SK-N-SH treated with all-trans-retinoic acid at 6 μM for 48 hours (cell line): ENCODE measurements around the gene CDC42EP3.

Source experiments
- ESRRG ChIP-seq: fragments of 250-450 bp; sonication (Bioruptor Pico); IDR thresholded peaks from 2 replicates; pipeline ENCODE4 v1.6.1; 2021; ENCODE audit warnings: mild to moderate bottlenecking
- SNAI2 ChIP-seq: fragments of 250-450 bp; sonication (Bioruptor Pico); IDR thresholded peaks from 2 replicates; pipeline ENCODE4 v1.5.0; 2020; ENCODE audit warnings: mild to moderate bottlenecking, moderate library complexity
- TCF4 ChIP-seq: fragments of 250-450 bp; sonication (Bioruptor Pico); IDR thresholded peaks from 2 replicates; pipeline ENCODE4 v1.8.0; 2021; ENCODE audit warnings: mild to moderate bottlenecking, moderate library complexity, borderline replicate concordance
- TOX ChIP-seq: fragments of 250-450 bp; sonication (Bioruptor Pico); IDR thresholded peaks from 2 replicates; pipeline ENCODE4 v1.8.0; 2021; ENCODE audit warnings: mild to moderate bottlenecking, moderate library complexity, borderline replicate concordance
- ZFP30 ChIP-seq: fragments of 450-650 bp; formaldehyde crosslinking; IDR thresholded peaks from 2 replicates; pipeline ENCODE4 v1.5.0; 2022; ENCODE audit warnings: mild to moderate bottlenecking, moderate library complexity
- TF ChIP-seq, protein P1 (sequence below): fragments of 250-450 bp; sonication (Bioruptor Pico); IDR thresholded peaks from 2 replicates; pipeline ENCODE4 v1.8.0; 2020; ENCODE audit warnings: mild to moderate bottlenecking, moderate library complexity, borderline replicate concordance

GRCh38 chr2:37711308-37711731, 39.9 kb upstream of the CDC42EP3 start:
- TF ChIP-seq TOX (CRISPR knock-in tag) (no peak), ZFP30 (CRISPR knock-in tag) (no peak), TCF4 (CRISPR knock-in tag) (no peak), ESRRG (CRISPR knock-in tag) (no peak), SNAI2 (CRISPR knock-in tag) (no peak)
- TF ChIP-seq, protein P1, sequence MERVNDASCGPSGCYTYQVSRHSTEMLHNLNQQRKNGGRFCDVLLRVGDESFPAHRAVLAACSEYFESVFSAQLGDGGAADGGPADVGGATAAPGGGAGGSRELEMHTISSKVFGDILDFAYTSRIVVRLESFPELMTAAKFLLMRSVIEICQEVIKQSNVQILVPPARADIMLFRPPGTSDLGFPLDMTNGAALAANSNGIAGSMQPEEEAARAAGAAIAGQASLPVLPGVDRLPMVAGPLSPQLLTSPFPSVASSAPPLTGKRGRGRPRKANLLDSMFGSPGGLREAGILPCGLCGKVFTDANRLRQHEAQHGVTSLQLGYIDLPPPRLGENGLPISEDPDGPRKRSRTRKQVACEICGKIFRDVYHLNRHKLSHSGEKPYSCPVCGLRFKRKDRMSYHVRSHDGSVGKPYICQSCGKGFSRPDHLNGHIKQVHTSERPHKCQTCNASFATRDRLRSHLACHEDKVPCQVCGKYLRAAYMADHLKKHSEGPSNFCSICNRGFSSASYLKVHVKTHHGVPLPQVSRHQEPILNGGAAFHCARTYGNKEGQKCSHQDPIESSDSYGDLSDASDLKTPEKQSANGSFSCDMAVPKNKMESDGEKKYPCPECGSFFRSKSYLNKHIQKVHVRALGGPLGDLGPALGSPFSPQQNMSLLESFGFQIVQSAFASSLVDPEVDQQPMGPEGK (CRISPR knock-in tag): no peak
